RKO (cell line): Measurements from ENCODE around the gene SMARCC1.
"Not testable (repeated sequence)": the region's sequence is repeated elsewhere in the genome, so short reads cannot be mapped to it uniquely, and the experiment has no call there.

Source experiments
- DNase-seq: peaks from one replicate; pipeline ENCODE4 v3.0.0-alpha.2; 2016; ENCODE audit warnings: low spot score

SMARCC1 gene

DNA sequence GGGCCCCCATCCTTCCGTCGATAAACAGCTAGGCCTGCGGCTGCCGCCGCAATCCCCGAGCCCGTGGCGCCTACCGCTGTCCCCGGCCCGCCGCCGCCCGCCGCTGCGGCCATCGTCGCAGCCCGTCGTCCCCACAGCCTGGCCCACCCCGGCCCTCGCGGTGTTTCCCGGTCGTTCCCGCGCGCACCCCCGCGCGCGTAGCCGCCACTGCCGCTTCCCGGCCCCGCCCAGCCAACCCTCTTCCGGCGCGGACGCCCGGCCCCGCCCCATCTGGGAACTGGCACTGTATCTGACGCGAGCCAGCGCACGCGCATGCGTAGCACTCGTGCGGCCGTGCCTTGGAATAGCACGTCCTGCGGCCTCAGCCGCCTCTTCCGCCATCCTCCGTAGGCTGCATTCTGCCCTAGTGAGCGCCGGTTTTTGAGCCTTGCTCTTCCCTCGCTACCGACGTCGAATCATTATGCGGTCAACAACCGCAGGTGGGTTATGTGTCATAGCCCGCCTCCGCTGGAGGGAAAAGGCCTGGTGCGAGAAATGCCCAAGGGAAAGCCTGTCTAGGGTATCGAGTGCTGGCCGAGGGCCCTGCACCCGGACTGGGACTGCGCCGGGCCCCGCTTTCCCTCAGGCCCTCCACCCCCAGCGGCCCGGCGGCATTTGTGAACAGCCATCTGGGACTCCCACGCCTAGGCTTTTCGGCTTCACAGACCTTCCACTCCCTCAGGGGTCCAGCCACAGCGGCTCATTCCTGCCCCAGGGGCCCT lies at the start of gene SMARCC1:
SMARCC1 (minus strand) TSS at position 209 of the 761 bp plus-strand sequence; CDS start at position 113, 96 bp downstream.
- DNase-seq = peak; percentile 98

GRCh38 chr3:47829482-47829881 lies 47.8 kb upstream of the SMARCC1 start:
- DNase-seq = not testable (repeated sequence)

DNA sequence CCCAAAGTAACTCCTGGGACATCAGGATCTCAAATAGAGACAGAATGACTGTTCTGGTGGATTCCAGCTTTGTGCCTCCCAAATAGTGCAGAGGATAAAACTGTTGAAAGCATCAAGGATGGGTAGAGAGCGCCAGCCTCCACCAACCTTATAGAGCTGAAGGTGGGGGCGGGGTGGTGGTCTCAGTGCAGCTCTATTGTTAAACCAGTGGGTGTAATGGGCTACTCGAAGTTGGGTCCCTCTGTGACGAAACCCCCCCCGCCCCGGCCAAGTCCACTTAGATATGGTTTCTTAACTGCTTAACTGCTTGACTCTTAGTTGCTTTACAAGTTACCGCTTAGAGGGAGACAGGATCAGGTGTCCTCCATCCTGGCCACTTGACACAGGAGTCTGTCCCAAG lies 43.9 kb upstream of the SMARCC1 start:
- DNase-seq = peak; percentile 23

DNA sequence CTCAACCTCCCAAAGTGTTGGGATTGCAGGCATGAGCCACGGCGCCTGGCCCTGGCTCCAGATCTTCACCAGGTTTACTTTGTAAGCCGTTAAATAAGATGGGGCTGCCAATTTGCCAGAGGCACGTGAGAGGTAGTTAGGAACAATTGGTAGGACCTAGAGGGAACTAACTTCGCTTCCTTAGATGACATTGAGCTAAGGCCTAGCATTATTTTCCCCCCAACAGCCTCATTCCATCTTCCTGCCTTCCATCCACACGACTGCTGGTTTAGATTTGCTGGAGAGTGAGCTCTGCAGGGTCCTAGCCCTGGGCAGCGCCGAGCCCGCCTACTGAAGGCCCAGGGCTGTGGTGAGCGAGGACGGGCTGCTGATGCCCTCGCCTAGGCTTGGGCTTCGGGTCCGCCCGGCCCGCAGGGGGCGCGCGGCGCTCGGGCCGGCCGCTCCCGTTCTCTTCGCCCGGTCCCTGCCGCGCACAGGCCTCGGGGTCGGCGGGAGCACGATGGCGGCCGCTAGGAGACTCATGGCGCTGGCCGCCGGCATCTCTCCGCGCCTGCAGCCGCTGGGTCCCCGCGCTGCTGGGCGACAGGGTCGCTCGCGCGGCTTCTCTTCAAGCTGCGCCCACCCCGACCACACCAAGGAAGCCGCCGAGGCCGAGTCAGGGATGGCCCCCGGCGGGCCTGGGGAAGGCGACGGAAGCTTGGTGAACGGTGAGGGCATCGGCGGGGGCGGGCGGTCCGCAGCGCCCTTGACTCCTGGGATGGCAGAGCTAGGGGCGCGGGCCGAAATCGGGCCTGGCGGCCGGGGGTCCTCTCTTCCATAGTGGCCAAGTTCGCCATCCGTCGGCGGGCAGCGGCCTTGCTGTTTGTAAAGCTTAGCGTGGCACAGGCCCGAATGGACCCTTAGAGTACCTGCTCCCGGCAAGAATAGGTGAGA lies 43.1 kb upstream of the SMARCC1 start:
- peak; percentile 89 for DNase-seq

GRCh38 chr3:47817609-47818008 lies 35.9 kb upstream of the SMARCC1 start:
- no peak for DNase-seq

GRCh38 chr3:47813551-47814177 lies 32.0 kb upstream of the SMARCC1 start:
- DNase-seq = no peak

DNA sequence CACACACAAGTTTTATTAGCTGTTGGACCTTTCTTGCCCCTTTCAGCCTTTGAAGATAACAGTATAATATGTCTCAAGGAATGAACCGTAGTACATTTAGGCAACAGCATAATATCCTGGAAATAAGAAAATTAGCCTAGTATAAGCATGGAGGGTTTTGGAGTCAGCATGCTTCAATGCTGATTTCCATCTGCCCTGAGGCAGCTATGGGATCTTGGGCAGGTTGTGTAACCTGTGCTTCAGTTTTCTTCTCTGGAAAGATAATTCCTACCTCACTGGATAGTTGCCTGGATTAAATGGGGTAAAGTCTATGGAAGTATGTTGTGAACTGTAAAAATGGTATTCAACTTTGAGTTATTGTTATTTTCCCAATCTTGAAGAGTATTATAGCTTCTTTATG lies 22.9 kb upstream of the SMARCC1 start:
- no peak for DNase-seq

GRCh38 chr3:47803480-47804025 lies 21.9 kb upstream of the SMARCC1 start:
- DNase-seq = no peak

- DNase-seq = peak; percentile 85
Measured at GRCh38 chr3:47802734-47803479, 21.2 kb upstream of the SMARCC1 start, which contains the start of gene DHX30. Gene DHX30 (plus strand): TSS chr3:47803138. CDS start chr3:47810684, 7,546 bp downstream.

DNA sequence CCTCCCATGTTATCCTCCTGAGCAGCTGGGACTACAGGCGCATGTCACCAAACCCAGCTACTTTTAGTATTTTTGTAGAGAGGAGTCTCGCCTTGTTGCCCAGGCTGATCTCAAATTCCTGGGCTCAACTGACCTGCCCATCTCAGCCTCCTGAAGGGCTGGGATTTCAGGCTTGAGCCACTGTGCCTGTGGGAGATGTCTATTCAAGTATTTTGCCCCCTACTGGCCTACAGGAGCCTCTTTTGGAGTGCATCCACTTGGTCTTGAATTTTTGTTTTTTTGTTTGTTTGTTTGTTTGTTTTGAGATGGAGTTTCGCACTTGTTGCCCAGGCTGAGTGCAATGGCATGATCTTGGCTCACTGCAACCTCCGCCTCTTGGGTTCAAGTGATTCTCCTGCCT lies 18.0 kb upstream of the SMARCC1 start:
- no peak for DNase-seq

- DNase-seq = no peak
Measured at GRCh38 chr3:47794544-47794943, 12.9 kb upstream of the SMARCC1 start.

- DNase-seq = no peak
Measured at GRCh38 chr3:47792699-47793098, 11.0 kb upstream of the SMARCC1 start.

GRCh38 chr3:47791193-47791855 lies 9.6 kb upstream of the SMARCC1 start:
- no peak for DNase-seq

DNA sequence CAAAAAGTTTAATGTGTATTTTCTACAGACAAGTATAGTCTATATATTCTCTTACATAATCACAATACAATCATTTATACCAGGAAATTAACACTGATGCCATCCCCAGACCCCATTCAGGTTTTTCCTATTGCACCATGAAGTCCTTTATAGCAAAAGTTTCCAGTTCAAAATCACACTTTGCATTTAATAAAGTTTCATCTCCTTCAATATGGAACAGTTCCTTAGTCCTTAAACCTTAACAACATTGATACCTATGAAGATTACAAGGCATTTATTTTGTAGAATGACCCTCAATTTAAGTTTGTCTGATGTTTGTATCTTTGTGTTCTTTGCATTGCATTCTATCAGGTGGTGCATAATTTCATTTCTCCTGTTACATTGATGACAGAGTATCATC lies 2.0 kb upstream of the SMARCC1 start:
- DNase-seq = no peak

GRCh38 chr3:47782446-47783308 lies 984 bp upstream of the SMARCC1 start:
- no peak for DNase-seq

- peak; percentile 58 for DNase-seq
Measured at GRCh38 chr3:47780741-47781684, 680 bp downstream of the SMARCC1 start.

DNA sequence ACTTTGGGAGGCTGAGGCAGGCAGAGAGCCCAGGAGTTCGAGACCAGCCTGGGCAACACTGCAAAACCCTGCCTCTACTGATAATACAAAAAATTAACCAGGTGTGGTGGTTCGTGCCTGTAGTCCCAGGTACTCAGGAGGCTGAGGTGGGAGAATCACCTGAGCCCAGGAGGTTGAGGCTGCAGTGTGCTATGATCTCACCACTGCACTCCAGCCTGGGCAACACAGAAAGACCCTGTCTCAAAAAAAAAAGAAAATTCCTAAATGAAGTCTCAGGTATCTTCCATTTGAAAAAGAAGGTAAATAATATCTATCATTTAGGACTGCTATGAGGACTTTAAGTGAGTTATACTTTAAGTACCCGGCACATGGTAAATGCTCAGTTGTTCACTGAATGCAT lies 2.9 kb downstream of the SMARCC1 start:
- DNase-seq = no peak

- DNase-seq = no peak
Measured at GRCh38 chr3:47772788-47773187, 8.9 kb downstream of the SMARCC1 start.

- DNase-seq = no peak
Measured at GRCh38 chr3:47772047-47772446, 9.6 kb downstream of the SMARCC1 start.
